HAP-1 (cell line): ENCODE measurements around the gene LRRC32.

Source experiments
- DNase-seq, 2 experiments: peaks; one replicate each; pipeline ENCODE4 v3.0.0-alpha.2; 2016 to 2020; ENCODE audit warnings: low spot score in 2 of 2
- H3K27me3 ChIP-seq: fragments of 250-450 bp; sonication (Bioruptor Pico); 2 replicates; pipeline ENCODE4 v1.5.1; 2020; ENCODE audit warnings: low read depth, mild to moderate bottlenecking, moderate library complexity
- H3K36me3 ChIP-seq: fragments of 250-450 bp; sonication (Bioruptor Pico); replicated peaks from 2 replicates; pipeline ENCODE4 v1.5.1; 2020; ENCODE audit warnings: mild to moderate bottlenecking
- H3K4me1 ChIP-seq: fragments of 250-450 bp; sonication (Bioruptor Pico); 2 replicates; pipeline ENCODE4 v1.5.1; 2020; ENCODE audit warnings: mild to moderate bottlenecking
- H3K4me3 ChIP-seq: fragments of 250-450 bp; sonication (Bioruptor Pico); 2 replicates; pipeline ENCODE4 v1.5.1; 2020; ENCODE audit warnings: mild to moderate bottlenecking, moderate library complexity
- H3K9me3 ChIP-seq: fragments of 250-450 bp; sonication (Bioruptor Pico); 2 replicates; pipeline ENCODE4 v1.5.1; 2020; ENCODE audit warnings: mild to moderate bottlenecking, moderate library complexity
- in situ Hi-C: fragments of 300-500 bp; cut with MboI; formaldehyde crosslinking; loops from 3 replicates; pipeline ENCODE4 v1.14.3; 2020; ENCODE audit warnings: low sequenced_read_pairs, inconsistent platforms, mixed read lengths

Gene LRRC32, protein sequence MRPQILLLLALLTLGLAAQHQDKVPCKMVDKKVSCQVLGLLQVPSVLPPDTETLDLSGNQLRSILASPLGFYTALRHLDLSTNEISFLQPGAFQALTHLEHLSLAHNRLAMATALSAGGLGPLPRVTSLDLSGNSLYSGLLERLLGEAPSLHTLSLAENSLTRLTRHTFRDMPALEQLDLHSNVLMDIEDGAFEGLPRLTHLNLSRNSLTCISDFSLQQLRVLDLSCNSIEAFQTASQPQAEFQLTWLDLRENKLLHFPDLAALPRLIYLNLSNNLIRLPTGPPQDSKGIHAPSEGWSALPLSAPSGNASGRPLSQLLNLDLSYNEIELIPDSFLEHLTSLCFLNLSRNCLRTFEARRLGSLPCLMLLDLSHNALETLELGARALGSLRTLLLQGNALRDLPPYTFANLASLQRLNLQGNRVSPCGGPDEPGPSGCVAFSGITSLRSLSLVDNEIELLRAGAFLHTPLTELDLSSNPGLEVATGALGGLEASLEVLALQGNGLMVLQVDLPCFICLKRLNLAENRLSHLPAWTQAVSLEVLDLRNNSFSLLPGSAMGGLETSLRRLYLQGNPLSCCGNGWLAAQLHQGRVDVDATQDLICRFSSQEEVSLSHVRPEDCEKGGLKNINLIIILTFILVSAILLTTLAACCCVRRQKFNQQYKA

DNA sequence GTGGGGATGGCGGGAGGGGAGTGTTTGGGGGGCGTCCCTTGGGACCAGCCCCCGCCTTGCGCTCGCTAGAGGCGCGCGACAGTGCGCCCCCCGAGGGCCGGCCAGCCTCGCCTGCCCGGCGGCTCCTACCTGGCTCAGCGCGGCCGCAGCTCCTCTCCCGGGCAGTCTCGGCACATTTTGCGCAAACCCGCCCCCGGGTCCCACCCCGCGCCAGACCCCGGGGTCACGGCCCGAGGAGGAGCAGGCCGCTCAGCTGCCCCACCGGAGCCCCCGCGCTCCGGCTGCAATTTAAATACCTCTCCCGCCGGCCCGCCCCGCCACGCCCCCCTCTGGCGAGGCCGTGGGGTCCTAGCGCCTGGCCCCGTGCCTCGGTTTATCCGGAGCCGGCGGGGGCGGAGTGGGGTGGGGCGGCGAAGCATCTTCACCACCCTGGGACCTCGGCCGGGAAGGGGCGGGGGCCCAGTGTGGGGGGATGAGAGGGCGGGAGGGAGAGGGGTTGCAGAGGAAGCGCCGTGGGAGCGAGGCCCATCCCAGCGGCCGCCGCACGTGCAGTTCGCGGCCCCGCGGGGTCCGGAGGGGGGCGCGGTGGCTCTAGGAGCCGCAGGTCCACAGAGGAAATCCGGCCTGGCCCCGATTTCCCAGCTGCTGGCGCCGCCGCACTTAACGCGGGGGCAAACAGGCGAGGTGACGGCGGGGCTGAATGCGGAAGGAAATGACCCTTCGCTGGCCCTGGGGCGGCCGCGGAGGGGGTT, at the start of gene LRRC32:
Gene LRRC32, minus strand, starts transcription at position 263 of the 752 bp plus-strand sequence. CDS start 4,793 bp downstream, outside the sequence.
- Histone ChIP-seq H3K4me3 (peak within 1 kb of the TSS; percentile 32), H3K36me3 (no peaks in the 10 kb centered on the region), H3K4me1 (peaks cover 7% of the 10 kb centered on the region; the same call in 1 of the 2 replicates), H3K27me3 (no peaks in the 10 kb centered on the region), H3K9me3 (no peaks in the 10 kb centered on the region)
- peak in 1 of 2 experiments; percentile 69 for DNase-seq
- in situ Hi-C loops, result no loop called here

DNA sequence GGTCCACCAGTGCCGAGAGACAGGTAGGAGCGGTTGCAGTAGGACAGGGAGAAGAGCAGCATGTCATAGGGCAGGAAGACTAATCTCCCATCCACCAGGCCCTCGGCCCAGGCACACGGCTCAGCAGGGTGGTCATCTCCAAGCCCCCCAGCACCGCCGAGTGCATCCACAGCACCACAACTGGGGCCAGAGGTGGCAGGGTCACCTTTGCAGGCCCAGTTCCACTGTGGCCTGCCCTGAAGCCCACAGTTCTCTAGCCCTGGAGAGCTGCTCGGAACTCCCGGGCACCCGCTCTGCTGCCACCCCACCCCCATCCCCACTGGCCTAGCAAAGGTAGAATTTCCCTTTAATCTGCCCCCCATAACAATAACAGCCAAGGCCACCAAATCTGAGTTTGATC, 49.1 kb upstream of the LRRC32 start:
- no peaks in the 10 kb centered on the region for H3K9me3 ChIP-seq
- no peak overlapping the region for H3K4me3 ChIP-seq
- H3K27me3 ChIP-seq, result no peaks in the 10 kb centered on the region
- no peaks in the 10 kb centered on the region for H3K4me1 ChIP-seq
- in situ Hi-C loops, result no loop called here
- no peak for DNase-seq
- H3K36me3 ChIP-seq, result no peaks in the 10 kb centered on the region

DNA sequence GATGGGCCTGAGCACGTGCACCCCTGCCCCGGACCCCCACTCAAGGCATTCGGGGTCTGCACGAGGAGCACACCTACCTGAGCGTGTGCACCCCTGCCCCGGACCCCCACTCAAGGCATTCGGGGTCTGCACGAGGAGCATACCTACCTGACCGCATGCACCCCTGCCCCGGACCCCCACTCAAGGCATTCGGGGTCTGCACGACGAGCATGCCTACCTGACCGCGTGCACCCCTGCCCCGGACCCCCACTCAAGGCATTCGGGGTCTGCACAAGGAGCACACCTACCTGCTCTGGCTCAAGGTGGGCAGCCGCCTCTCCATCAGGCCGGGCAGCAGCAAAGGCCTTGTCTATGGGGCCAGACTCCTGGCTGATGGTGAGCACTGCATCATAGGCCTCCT, 48.7 kb upstream of the LRRC32 start:
- Histone ChIP-seq H3K36me3 (no peaks in the 10 kb centered on the region), H3K4me1 (no peaks in the 10 kb centered on the region), H3K9me3 (no peaks in the 10 kb centered on the region), H3K27me3 (no peaks in the 10 kb centered on the region), H3K4me3 (no peak overlapping the region)
- no peak for DNase-seq
- in situ Hi-C loops, result no loop called here

DNA sequence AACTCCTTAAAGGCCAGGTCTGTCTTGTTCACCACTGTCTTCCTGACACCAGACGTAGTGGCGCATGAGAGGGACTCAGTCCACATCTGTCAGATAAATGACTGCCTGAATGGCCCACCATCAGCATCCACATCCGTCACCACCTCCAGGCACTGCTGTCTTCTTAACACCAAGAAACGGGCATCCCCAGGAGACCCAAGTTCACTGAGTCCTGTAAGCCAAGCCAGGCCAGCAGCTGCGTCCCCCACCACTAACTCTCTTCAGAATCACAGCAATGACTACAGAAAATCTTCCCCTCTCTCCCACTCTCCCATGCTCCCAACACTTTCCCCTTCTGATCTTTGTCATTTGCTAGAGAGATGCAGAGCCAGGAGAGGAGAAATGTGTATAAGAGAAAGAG, 47.3 kb upstream of the LRRC32 start:
- no peaks in the 10 kb centered on the region for H3K9me3 ChIP-seq
- H3K27me3 ChIP-seq, result no peaks in the 10 kb centered on the region
- no peaks in the 10 kb centered on the region for H3K4me1 ChIP-seq
- H3K4me3 ChIP-seq, result no peak overlapping the region
- DNase-seq, result no peak
- no peaks in the 10 kb centered on the region for H3K36me3 ChIP-seq
- in situ Hi-C loops, result no loop called here

DNA sequence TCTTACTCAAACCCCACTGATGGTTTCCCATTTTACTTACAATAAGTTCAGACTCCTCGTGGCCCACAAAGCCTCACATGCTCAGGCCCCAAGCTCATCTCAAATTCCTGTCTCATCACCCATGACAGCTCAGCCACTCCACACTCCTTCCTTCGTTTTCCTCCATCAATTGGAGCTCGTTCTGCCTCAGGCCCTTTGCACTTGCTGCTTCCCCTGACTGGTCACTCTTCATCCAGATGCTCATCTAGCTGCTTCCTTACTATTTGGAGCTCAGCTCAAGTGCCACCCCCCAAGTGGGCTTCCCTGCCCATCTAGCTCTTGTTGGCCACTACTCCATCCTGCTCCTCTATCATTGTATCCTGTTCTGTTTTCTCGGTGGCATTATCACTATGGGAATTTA, 46.8 kb upstream of the LRRC32 start:
- H3K4me3 ChIP-seq, result no peak overlapping the region
- no peak for DNase-seq
- H3K27me3 ChIP-seq, result no peaks in the 10 kb centered on the region
- H3K4me1 ChIP-seq, result no peaks in the 10 kb centered on the region
- H3K36me3 ChIP-seq, result no peaks in the 10 kb centered on the region
- no peaks in the 10 kb centered on the region for H3K9me3 ChIP-seq
- in situ Hi-C loops, result no loop called here

DNA sequence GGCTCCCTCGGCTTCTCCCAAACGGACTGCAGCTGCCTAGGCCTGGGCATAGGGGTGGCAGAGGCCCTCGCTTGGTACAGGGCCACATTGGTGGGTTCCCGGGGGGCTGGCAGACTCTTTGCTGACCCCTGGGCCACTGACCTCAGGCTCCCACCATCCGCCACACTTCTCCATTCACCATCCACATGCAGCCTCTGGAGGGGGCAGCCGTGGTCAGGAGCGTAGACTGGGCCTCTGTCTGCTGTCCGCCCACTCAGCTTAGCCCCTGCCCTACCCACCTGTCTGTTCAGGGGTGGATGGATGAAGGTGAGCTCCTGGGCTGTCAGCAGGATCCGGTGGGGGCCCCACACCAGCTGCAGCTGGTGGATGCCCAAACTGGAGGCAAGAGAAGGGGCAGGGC, 45.7 kb upstream of the LRRC32 start:
- H3K27me3 ChIP-seq, result no peaks in the 10 kb centered on the region
- in situ Hi-C loops, result no loop called here
- H3K9me3 ChIP-seq, result no peaks in the 10 kb centered on the region
- no peak overlapping the region for H3K4me3 ChIP-seq
- H3K36me3 ChIP-seq, result no peaks in the 10 kb centered on the region
- H3K4me1 ChIP-seq, result no peaks in the 10 kb centered on the region
- no peak for DNase-seq

DNA sequence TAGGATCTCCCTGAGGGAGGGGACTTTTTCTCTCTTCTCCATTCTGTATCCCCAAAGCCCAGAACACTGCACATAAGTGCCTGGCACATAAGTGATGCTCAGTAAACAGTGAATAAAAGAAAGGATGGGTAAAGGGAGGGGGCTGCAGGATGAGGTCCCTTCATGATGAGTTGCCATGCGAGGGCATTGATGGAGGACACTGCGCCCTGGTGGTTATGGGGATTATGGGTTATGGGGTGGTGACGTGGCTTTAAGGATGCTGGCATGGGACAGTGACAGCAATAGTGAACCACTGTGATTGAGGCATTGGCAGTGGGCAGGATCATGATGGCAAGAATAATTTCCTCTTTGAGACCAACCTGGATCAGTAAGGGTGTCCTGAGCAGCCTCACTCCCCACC, 43.9 kb upstream of the LRRC32 start:
- DNase-seq, result no peak

DNA sequence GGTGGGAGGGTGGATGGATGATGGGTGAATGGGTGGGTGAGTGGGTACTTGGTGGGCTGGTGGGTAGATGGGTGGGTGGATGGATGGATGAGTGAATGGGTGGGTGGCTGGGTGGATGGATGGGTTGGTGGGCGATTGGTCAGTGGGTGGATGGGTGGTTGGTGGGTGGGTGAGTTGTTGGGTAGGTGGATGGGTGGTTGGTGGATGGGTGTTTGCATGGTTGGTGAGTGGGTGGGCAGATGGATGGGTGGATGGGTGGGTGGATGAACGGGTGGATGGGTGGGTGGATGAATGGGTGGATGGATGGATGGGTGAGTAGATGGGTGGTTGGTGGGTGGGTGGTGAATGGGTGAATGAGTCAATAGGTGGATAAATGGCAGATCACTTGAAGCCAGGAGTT, 43.0 kb upstream of the LRRC32 start:
- no peaks in the 10 kb centered on the region for H3K9me3 ChIP-seq
- no peak overlapping the region for H3K4me3 ChIP-seq
- no peak for DNase-seq
- no peaks in the 10 kb centered on the region for H3K4me1 ChIP-seq
- no peaks in the 10 kb centered on the region for H3K27me3 ChIP-seq
- no peaks in the 10 kb centered on the region for H3K36me3 ChIP-seq
- in situ Hi-C loops, result no loop called here

More for the DNA sequence above, 43.9 kb upstream of the LRRC32 start:
- H3K9me3 ChIP-seq, result no peaks in the 10 kb centered on the region
- no peaks in the 10 kb centered on the region for H3K4me1 ChIP-seq
- no peaks in the 10 kb centered on the region for H3K27me3 ChIP-seq
- in situ Hi-C loops, result no loop called here
- H3K4me3 ChIP-seq, result no peak overlapping the region
- no peaks in the 10 kb centered on the region for H3K36me3 ChIP-seq

DNA sequence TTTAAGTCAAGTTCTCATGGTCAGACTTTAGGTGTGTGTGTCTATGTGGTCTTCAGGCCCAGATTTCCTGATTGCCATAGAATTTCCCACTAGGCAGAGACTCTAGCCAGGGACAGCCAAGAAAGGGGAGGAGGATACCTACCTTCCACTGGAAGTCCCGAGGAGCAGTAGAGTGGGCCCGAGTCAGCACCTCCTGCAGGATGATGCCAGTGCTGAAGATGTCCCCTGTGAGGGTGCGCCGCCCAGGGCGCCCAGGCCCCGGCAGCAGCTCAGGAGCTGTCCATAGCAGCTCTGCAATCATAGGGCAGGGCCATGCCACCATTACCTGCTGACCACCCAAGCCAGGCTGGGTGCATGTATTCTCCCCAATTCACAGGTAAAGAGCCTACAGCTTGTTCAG, 41.6 kb upstream of the LRRC32 start:
- no peak overlapping the region for H3K4me3 ChIP-seq
- no peaks in the 10 kb centered on the region for H3K36me3 ChIP-seq
- in situ Hi-C loops, result no loop called here
- no peaks in the 10 kb centered on the region for H3K4me1 ChIP-seq
- H3K27me3 ChIP-seq, result no peaks in the 10 kb centered on the region
- no peak for DNase-seq
- H3K9me3 ChIP-seq, result no peaks in the 10 kb centered on the region

DNA sequence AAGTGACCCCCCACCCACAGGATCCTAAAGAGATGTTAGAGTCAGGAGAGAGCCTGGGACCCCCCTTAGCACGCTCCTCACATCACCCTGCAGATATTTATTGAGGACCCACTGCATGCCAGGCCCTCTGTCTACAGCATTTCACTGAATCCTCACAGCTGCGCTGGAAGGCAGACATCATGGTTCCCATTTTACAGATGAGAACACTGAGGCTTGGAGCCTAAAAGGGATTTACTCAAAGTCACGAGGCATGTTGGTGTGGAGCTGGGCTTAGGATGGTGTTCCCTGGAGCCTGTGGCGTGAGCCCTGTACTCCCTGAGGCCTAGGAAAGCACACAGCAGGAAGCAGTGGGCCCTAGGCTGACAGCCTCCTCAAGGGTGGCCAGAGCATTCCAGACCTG, 39.2 kb upstream of the LRRC32 start:
- no peaks in the 10 kb centered on the region for H3K9me3 ChIP-seq
- H3K27me3 ChIP-seq, result no peaks in the 10 kb centered on the region
- no peak for DNase-seq
- H3K4me3 ChIP-seq, result no peak overlapping the region
- H3K4me1 ChIP-seq, result no peaks in the 10 kb centered on the region
- H3K36me3 ChIP-seq, result no peaks in the 10 kb centered on the region
- in situ Hi-C loops, result no loop called here

DNA sequence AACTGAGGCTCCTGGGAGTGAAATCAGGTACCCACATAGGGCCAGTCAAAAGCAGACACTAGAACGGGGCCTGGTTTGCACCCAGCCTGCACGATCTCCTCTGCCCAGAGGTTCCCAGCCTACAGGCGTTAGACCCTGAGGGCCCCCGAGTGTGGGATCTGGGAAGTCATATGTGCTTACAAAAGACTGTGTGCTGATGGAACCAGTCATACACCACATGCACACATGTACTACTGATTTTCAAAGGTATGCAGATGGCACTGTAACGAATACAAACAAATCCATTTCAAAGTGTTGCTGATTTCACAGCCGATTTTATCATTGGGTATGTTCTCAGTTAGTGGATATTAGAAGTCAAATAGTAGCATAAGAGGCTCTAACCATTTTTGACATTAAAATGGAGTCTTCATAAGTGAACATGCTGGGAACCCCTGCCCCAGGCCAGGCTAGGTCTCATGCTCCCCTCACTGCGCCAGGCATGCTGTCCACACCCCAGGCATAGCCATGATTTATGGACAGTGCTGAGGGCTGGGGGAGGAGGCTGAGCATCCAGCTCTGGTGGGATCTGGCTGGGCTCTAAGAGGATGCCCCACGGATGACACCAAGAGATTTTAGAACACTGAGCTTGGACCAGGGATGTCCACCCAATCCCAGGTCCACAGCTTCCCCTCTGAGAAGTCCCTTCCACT, 38.6 kb upstream of the LRRC32 start:
- Histone ChIP-seq H3K4me1 (peaks cover 2% of the 10 kb centered on the region), H3K9me3 (no peaks in the 10 kb centered on the region), H3K36me3 (no peaks in the 10 kb centered on the region), H3K4me3 (no peak overlapping the region), H3K27me3 (no peaks in the 10 kb centered on the region)
- in situ Hi-C loops, result no loop called here
- DNase-seq, result no peak

DNA sequence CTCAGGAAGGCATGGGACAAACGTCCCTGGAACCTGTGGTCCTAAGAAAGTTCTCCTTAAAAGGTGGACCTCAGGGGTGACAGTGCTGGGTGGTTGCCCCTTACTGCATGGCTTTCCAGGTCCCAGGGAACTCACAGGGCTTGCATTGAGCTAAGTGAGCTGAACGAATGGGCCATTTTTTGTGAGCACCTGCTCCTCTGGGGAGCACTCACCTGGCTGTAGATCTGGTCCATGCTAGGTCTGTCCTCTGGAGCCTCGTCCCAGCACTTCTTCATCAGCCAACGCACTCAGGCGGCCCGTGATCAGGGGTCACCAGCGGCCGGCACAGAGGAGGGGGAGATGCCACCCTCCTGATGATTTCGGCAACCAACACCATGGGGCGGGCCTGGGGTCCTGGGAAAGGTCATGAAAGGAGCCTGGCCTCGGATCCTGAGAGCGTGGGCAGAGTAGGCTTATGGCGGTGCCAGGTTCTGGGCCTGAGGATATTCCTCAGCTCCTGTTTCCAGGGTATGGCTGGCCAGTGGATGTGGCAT, 36.8 kb upstream of the LRRC32 start:
- no peaks in the 10 kb centered on the region for H3K36me3 ChIP-seq
- H3K4me1 ChIP-seq, result peaks cover 7% of the 10 kb centered on the region
- no peaks in the 10 kb centered on the region for H3K27me3 ChIP-seq
- no peak for DNase-seq
- H3K9me3 ChIP-seq, result no peaks in the 10 kb centered on the region
- in situ Hi-C loops, result no loop called here
- H3K4me3 ChIP-seq, result no peak overlapping the region

DNA sequence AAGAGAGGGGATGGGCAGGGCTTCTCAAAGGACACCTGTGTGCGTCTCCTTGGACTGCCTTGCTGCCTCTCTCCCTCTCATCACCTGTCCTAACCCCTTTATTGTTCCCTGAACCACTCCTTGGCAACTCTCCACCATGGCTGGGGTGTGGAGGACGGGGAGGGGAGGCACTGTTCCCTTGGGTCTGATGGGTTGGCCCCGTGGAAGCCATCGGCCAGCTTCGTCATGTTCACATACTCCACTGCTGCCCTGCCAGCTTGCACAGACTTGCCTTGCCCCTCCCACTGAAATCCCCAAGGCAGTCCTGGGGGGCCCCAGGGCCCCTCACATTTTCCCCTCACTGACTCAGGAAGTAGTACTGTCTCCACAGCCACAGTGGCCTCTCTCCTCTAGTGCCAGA, 36.1 kb upstream of the LRRC32 start:
- Histone ChIP-seq H3K4me3 (no peak overlapping the region), H3K27me3 (no peaks in the 10 kb centered on the region), H3K36me3 (no peaks in the 10 kb centered on the region), H3K4me1 (peaks cover 7% of the 10 kb centered on the region), H3K9me3 (no peaks in the 10 kb centered on the region)
- in situ Hi-C loops, result no loop called here
- no peak for DNase-seq
